ENCODE data around the gene NPW. TPM values are rescaled to one million over a fixed set of nuclear protein-coding genes. Genes with fewer than 3 reads are reported as not detected.
A peak's percentile ranks its signal among the peaks of the same experiment; 100 is the strongest.
"Not testable (repeated sequence)": the region's sequence is repeated elsewhere in the genome, so short reads cannot be mapped to it uniquely, and the experiment has no call there.

Gene NPW
- total RNA-seq, 1 experiment from 2014 or later: 1.3 TPM

- no peak for DNase-seq (ENCODE audit: low read depth)
Measured at GRCh38 chr16:2001456-2002355, 17.9 kb upstream of the NPW start.

GRCh38 chr16:2002406-2003230 lies 17.0 kb upstream of the NPW start:
- no peak for DNase-seq (ENCODE audit: low read depth)

- DNase-seq (ENCODE audit: low read depth): no peak
Measured at GRCh38 chr16:2003231-2003826, 16.3 kb upstream of the NPW start.

- peak; percentile 97 for DNase-seq (ENCODE audit: low read depth)
Measured at GRCh38 chr16:2003827-2004641, 15.6 kb upstream of the NPW start.

- no peak for DNase-seq (ENCODE audit: low read depth)
Measured at GRCh38 chr16:2004795-2005517, 14.6 kb upstream of the NPW start.

- DNase-seq (ENCODE audit: low read depth): no peak
Measured at GRCh38 chr16:2005646-2006045, 13.9 kb upstream of the NPW start.

- no peak for DNase-seq (ENCODE audit: low read depth)
Measured at GRCh38 chr16:2006317-2006716, 13.3 kb upstream of the NPW start.

- DNase-seq (ENCODE audit: low read depth): no peak
Measured at GRCh38 chr16:2007081-2007836, 12.3 kb upstream of the NPW start.

GRCh38 chr16:2008009-2008526 lies 11.5 kb upstream of the NPW start:
- DNase-seq (ENCODE audit: low read depth): peak; percentile 75

- peak; percentile 59 for DNase-seq (ENCODE audit: low read depth)
Measured at GRCh38 chr16:2008631-2009163, 10.9 kb upstream of the NPW start.

GRCh38 chr16:2009164-2009711 lies 10.3 kb upstream of the NPW start:
- no peak for DNase-seq (ENCODE audit: low read depth)

- DNase-seq (ENCODE audit: low read depth): peak; percentile 85
Measured at GRCh38 chr16:2009791-2010510, 9.6 kb upstream of the NPW start, which contains the start of gene ZNF598. TSS of gene ZNF598 (minus strand) at chr16:2009821.

GRCh38 chr16:2011726-2012125 lies 7.9 kb upstream of the NPW start:
- not testable (repeated sequence) for DNase-seq (ENCODE audit: low read depth)

GRCh38 chr16:2013527-2013926 lies 6.1 kb upstream of the NPW start:
- no peak for DNase-seq (ENCODE audit: low read depth)

GRCh38 chr16:2015117-2015946 lies 4.3 kb upstream of the NPW start:
- DNase-seq (ENCODE audit: low read depth): no peak

GRCh38 chr16:2015947-2016208 lies 3.7 kb upstream of the NPW start:
- no peak for DNase-seq (ENCODE audit: low read depth)

- DNase-seq (ENCODE audit: low read depth): no peak
Measured at GRCh38 chr16:2016407-2016922, 3.1 kb upstream of the NPW start.

Data from LHCN-M2 (cell line).